Chondrocyte (in vitro differentiated cells): ENCODE results near the gene EYA2. TPM values are rescaled to one million over a fixed set of nuclear protein-coding genes. Genes with fewer than 3 reads are reported as not detected.
"Not testable (repeated sequence)": the region's sequence is repeated elsewhere in the genome, so short reads cannot be mapped to it uniquely, and the experiment has no call there.

ENCODE experiments used
- DNase-seq: peaks from one replicate; pipeline ENCODE4 v3.0.0; 2021; ENCODE audit warnings: mixed read lengths, low spot score
- H3K27ac Mint-ChIP-seq: one replicate; pipeline ENCODE4 v1.8.0; 2021; ENCODE audit warnings: mild to moderate bottlenecking, moderate library complexity, mixed read lengths; ENCODE audit not compliant: unreplicated experiment
- H3K27me3 Mint-ChIP-seq: 2 replicates; pipeline ENCODE4 v1.8.0; 2021; ENCODE audit warnings: low read depth, mixed read lengths
- H3K36me3 Mint-ChIP-seq: 2 replicates; pipeline ENCODE4 v1.8.0; 2021; ENCODE audit warnings: low read depth, mixed read lengths
- H3K4me1 Mint-ChIP-seq: 2 replicates; pipeline ENCODE4 v1.8.0; 2021; ENCODE audit warnings: low read depth, mild to moderate bottlenecking, mixed read lengths
- H3K4me3 Mint-ChIP-seq: one replicate; pipeline ENCODE4 v1.8.0; 2021; ENCODE audit warnings: mild to moderate bottlenecking, moderate library complexity, mixed read lengths; ENCODE audit not compliant: unreplicated experiment
- H3K9me3 Mint-ChIP-seq: 2 replicates; pipeline ENCODE4 v1.8.0; 2021; ENCODE audit warnings: low read depth, mixed read lengths
- total RNA-seq: library from RNA; stranded (reverse); gene quantifications from 3 replicates; pipeline ENCODE4 v1.2.1, GENCODE V29; 2021
- TF ChIP-seq, protein P1 (sequence below): fragments of 200-600 bp; sonication (generic); IDR thresholded peaks from 2 replicates; pipeline ENCODE4 v1.5.0; 2021; ENCODE audit warnings: antibody characterized with exemption, mild to moderate bottlenecking, moderate library complexity

EYA2 gene
- total RNA-seq, 1 donor from 2014 or later = 0.32 TPM

DNA sequence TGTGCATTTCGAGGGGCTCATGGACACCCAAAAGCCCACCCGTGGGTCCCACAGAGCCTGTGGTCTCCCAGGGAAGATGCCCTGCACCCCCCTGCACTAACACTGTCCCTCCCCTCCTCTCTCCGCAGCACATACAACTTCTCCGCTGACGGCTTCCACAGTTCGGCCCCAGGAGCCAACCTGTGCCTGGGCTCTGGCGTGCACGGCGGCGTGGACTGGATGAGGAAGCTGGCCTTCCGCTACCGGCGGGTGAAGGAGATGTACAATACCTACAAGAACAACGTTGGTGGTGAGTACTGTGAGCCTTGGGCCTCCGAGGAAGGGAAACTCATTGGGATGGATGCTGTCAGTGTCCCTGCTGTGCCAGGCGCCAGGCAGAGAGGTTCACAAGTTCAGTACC lies 277.9 kb downstream of the EYA2 start:
- DNase-seq = no peak
- peaks cover 12% of the 10 kb centered on the region for H3K4me1 Mint-ChIP-seq
- H3K27me3 Mint-ChIP-seq = peaks cover 10% of the 10 kb centered on the region
- H3K27ac Mint-ChIP-seq = no peak overlapping the region
- no peak overlapping the region for H3K4me3 Mint-ChIP-seq
- TF ChIP-seq, protein P1, sequence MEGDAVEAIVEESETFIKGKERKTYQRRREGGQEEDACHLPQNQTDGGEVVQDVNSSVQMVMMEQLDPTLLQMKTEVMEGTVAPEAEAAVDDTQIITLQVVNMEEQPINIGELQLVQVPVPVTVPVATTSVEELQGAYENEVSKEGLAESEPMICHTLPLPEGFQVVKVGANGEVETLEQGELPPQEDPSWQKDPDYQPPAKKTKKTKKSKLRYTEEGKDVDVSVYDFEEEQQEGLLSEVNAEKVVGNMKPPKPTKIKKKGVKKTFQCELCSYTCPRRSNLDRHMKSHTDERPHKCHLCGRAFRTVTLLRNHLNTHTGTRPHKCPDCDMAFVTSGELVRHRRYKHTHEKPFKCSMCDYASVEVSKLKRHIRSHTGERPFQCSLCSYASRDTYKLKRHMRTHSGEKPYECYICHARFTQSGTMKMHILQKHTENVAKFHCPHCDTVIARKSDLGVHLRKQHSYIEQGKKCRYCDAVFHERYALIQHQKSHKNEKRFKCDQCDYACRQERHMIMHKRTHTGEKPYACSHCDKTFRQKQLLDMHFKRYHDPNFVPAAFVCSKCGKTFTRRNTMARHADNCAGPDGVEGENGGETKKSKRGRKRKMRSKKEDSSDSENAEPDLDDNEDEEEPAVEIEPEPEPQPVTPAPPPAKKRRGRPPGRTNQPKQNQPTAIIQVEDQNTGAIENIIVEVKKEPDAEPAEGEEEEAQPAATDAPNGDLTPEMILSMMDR = no peak
- no peaks in the 10 kb centered on the region for H3K9me3 Mint-ChIP-seq
- no peaks in the 10 kb centered on the region for H3K36me3 Mint-ChIP-seq

DNA sequence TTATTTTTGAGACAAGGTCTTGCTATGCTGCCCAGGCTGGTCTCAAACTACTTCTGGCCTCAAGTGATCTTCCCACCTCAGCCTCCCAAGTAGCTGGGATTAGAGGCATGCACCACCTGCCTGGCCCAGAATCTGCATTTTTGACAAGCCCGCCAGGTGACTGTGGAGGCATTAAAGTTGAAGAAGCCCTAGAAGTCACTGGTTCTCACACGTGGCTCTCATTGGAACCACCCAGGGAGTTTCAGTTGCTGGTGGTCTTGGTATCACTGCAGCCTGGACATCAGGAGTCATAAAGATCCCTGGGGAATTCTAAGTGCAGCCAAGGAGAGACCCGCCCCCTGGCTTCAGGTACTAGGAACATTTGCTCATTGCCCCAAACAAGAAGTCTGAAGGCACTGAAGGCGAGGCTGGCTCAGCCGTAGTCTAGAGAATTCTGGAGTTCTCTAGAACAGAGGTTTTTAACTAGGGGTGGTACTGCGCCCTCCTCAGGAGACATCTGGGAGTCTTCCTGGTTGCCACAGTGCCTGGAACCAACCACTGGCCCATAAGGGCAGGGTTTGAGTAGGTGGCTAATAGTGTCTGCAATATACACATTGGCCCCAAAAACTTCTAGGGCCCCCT lies 279.1 kb downstream of the EYA2 start:
- H3K27me3 Mint-ChIP-seq = peaks cover 9% of the 10 kb centered on the region
- H3K36me3 Mint-ChIP-seq = no peaks in the 10 kb centered on the region
- H3K4me1 Mint-ChIP-seq = peaks cover 12% of the 10 kb centered on the region
- no peaks in the 10 kb centered on the region for H3K9me3 Mint-ChIP-seq
- DNase-seq = no peak
- no peak overlapping the region for H3K27ac Mint-ChIP-seq
- TF ChIP-seq, protein P1 = no peak
- H3K4me3 Mint-ChIP-seq = no peak overlapping the region

DNA sequence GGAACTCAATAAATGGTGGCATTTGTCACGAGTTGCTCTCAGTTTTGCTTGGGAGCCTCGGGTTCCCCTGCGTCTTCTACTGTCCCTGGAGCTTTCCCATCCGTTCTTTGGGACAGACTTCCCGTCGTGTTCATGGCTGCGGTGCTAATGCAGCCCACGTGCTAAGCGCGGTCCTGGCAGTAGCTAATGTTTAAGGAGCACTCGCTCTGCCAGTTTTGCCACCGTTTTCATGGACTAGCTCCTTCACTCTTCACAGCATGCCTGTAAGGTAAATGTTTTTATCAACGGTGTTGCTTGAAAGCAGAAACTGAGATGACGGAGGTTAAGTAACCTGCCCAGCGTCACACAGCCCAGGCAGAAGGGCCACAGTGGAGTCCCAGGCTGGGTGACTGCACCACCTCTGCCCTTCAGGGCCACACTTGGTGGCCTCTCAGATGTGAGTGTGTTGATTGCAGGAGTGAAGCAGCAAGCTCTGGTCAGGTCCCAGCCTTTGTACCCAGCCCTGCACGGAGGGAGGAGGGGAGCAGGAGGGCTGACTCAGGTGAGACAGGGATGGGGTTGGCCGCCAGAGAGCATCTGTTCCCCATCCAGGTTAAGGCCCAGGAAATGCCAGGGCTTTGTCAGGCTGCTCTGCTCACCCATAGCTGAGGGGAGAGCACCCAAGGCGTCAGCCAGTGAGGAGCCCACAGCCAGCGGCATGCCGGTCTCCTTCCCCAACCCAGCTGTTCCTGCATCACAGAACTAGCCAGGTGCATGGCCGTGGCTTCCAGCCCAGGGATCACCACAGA lies 280.0 kb downstream of the EYA2 start:
- Mint-ChIP-seq H3K4me1 (peaks cover 12% of the 10 kb centered on the region), H3K36me3 (no peaks in the 10 kb centered on the region)

DNA sequence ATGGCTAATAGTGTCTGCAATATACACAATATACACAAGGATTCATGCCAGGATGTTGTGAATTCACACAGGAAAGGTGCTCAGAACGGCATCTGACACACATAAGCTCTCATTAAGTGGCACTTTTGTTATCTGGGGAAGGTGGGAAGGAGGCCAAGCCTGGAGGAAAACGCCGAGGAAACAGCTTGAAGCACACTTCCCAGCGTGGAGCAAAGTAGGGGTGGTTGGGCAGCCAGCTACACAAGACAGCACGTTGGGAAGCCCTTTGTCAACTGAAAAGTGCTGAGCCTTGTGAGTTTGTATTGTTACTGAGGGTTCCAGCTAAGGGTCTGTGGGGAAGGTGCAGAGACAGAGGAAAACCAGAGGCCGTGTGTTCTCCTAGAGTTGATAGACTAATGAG lies 280.9 kb downstream of the EYA2 start:
- no peak for DNase-seq
- TF ChIP-seq, protein P1 = no peak
- H3K27ac Mint-ChIP-seq = no peak overlapping the region
- no peaks in the 10 kb centered on the region for H3K9me3 Mint-ChIP-seq
- no peak overlapping the region for H3K4me3 Mint-ChIP-seq
- H3K27me3 Mint-ChIP-seq = peaks cover 6% of the 10 kb centered on the region
- no peaks in the 10 kb centered on the region for H3K36me3 Mint-ChIP-seq
- H3K4me1 Mint-ChIP-seq = peaks cover 11% of the 10 kb centered on the region

More for the DNA sequence above, 280.0 kb downstream of the EYA2 start:
- no peak for DNase-seq
- H3K9me3 Mint-ChIP-seq = no peaks in the 10 kb centered on the region
- no peak overlapping the region for H3K27ac Mint-ChIP-seq
- TF ChIP-seq, protein P1 = no peak
- no peak overlapping the region for H3K4me3 Mint-ChIP-seq
- peaks cover 6% of the 10 kb centered on the region for H3K27me3 Mint-ChIP-seq

DNA sequence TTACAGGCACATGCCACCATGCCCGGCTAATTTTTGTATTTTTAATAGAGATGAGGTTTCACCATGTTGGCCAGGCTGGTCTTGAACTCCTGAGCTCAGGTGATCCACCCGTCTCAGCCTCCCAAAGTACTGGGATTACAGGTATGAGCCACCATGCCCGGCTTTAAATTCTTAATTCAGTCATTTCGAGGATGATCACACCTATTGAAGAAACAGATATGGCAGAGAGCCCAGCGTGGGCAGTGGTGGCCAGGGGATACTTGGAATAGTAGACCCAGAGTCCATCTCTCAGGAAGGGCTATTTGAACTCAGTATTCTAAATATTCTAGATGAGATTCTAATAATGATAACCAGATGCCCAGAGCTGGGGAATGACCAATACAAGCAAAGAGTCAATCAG lies 281.6 kb downstream of the EYA2 start:
- not testable (repeated sequence) for H3K27me3 Mint-ChIP-seq, H3K4me3 Mint-ChIP-seq, H3K4me1 Mint-ChIP-seq, H3K27ac Mint-ChIP-seq, H3K36me3 Mint-ChIP-seq, DNase-seq, H3K9me3 Mint-ChIP-seq
